ENCODE measurements around the gene PTPN13. TPM values are rescaled to one million over a fixed set of nuclear protein-coding genes. Genes with fewer than 3 reads are reported as not detected.

Gene PTPN13
- total RNA-seq, 1 donor from 2014 or later, result 37.8 TPM

Other genes starting within 250 kb of the PTPN13 start
- 135 TPM for gene MAPK10, start 234.3 kb upstream of the PTPN13 start, total RNA-seq (ENCODE audit: insufficient read depth, low replicate concordance)